Sigmoid colon (tissue), 7 donors: ENCODE results near the gene TMEM45B. TPM values are rescaled to one million over a fixed set of nuclear protein-coding genes. Genes with fewer than 3 reads are reported as not detected.
"Not testable (repeated sequence)": the region's sequence is repeated elsewhere in the genome, so short reads cannot be mapped to it uniquely, and the experiment has no call there.

Source experiments
- DNase-seq: peaks from one replicate; pipeline ENCODE4 v3.0.0-alpha.2; 2019
- H3K27ac ChIP-seq, 4 donors: fragments of 200-600 bp; sonication (generic); one replicate each; pipeline ENCODE4 v1.5.1; 2016 to 2019; ENCODE audit warnings: mild to moderate bottlenecking in 1 of 4
- H3K27me3 ChIP-seq, 3 donors: fragments of 200-600 bp; sonication (generic); one replicate each; pipeline ENCODE4 v1.5.1; 2019; ENCODE audit warnings: mild to moderate bottlenecking in 1 of 3
- H3K36me3 ChIP-seq, 4 donors: fragments of 200-600 bp; sonication (generic); one replicate each; pipeline ENCODE4 v1.5.1; 2016 to 2019
- H3K4me1 ChIP-seq, 4 donors: fragments of 200-600 bp; sonication (generic); one replicate each; pipeline ENCODE4 v1.5.1; 2017 to 2019
- H3K4me3 ChIP-seq, 4 donors: fragments of 200-600 bp; sonication (generic); one replicate each; pipeline ENCODE4 v1.5.1; 2017 to 2019; ENCODE audit warnings: mild to moderate bottlenecking in 2 of 4, moderate library complexity in 1 of 4
- H3K9me3 ChIP-seq, 4 donors: fragments of 200-600 bp in 3 of 4; sonication (generic) in 3 of 4; one replicate each; pipeline versions ENCODE4 v1.5.1 to v1.6.1; 2013 to 2019
- CTCF ChIP-seq, 4 experiments: fragments of 450-650 bp in 3 of 4; fragments of 200-600 bp in 1 of 4; IDR thresholded peaks; one replicate each; pipeline ENCODE4 v1.5.1; 2016 to 2019; ENCODE audit warnings: antibody characterized with exemption in 4 of 4, mild to moderate bottlenecking in 3 of 4, moderate library complexity in 2 of 4
- EP300 ChIP-seq, 4 donors: sonication (generic); formaldehyde crosslinking; IDR thresholded peaks; one replicate each; pipeline ENCODE4 v1.6.1; 2017; ENCODE audit warnings: antibody characterized with exemption in 4 of 4
- POLR2A ChIP-seq, 2 donors: fragments of 450-650 bp; IDR thresholded peaks; one replicate each; pipeline ENCODE4 v1.6.1; 2016; ENCODE audit warnings: antibody characterized with exemption in 2 of 2, mild to moderate bottlenecking in 2 of 2, moderate library complexity in 2 of 2
- POLR2AphosphoS5 ChIP-seq, 4 donors: sonication (generic); formaldehyde crosslinking; IDR thresholded peaks; one replicate each; pipeline ENCODE4 v1.6.1; 2017; ENCODE audit warnings: antibody characterized with exemption in 4 of 4
- WGBS, 2 donors: extraction: QIAGEN DNeasy Blood & Tissue Kit; methylation state at CpG; one replicate each; pipeline ENCODE4 v1.1.7; 2013; 5-methylcytosine and 5-hydroxymethylcytosine counted together
- intact Hi-C: fragments of 100-400 bp; cut with DNase I; formaldehyde crosslinking; loops from one replicate; pipeline ENCODE4 v1.15.1; 2023
- polyA plus RNA-seq, 3 donors: library from polyadenylated mRNA; stranded (reverse); fragments of 200-250 nt; gene quantifications; one replicate each; pipeline ENCODE4 v1.2.3, GENCODE V29; 2013
- total RNA-seq, 4 donors: library from RNA; depleted of rRNA; stranded (reverse); fragments of >200 nt; gene quantifications; one replicate each; pipeline ENCODE4 v1.1.0, GENCODE V29; 2016
- donor health status: healthy with polysubstance abuse.
- donor health status: Bipolar disorder and iron deficiency.
- donor health status: healthy.

The TMEM45B gene
- total and polyA plus RNA-seq, 7 donors, result 0.55 to 150 (median 16.0) TPM; not detected in 1

- WGBS, 2 donors, result 92% methylated on average over 8 of the region's 8 CpGs
- Histone ChIP-seq H3K27me3 (no peaks in the 10 kb centered on the region), H3K4me1 (peaks cover 0 to 4% (median 2%) of the 10 kb centered on the region in 4 donors), H3K4me3 (no peak overlapping the region), H3K9me3 (no peaks in the 10 kb centered on the region), H3K36me3 (peaks cover 0 to 16% (median 2%) of the 10 kb centered on the region in 4 donors), H3K27ac (no peak overlapping the region)
- intact Hi-C loops, result no loop called here
- no peak for DNase-seq
- TF ChIP-seq EP300 (IDR thresholded peaks at IDR 0.05), result no peak
- no peak for TF ChIP-seq CTCF (IDR thresholded peaks at IDR 0.05)
- no peak for TF ChIP-seq POLR2AphosphoS5 (IDR thresholded peaks at IDR 0.05)
- TF ChIP-seq POLR2A (IDR thresholded peaks at IDR 0.05), result no peak
Observed at GRCh38 chr11:129856036-129856435, 40.4 kb downstream of the TMEM45B start.

- H3K36me3 ChIP-seq, result peaks cover 10 to 58% (median 26%) of the 10 kb centered on the region in 4 donors
- no peak overlapping the region for H3K4me3 ChIP-seq
- peak in 1 of 4 donors; percentile 25 for TF ChIP-seq POLR2AphosphoS5 (IDR thresholded peaks at IDR 0.05)
- TF ChIP-seq POLR2A (IDR thresholded peaks at IDR 0.05), result no peak
- TF ChIP-seq EP300 (IDR thresholded peaks at IDR 0.05), result no peak
- no peak for DNase-seq
- no peaks in the 10 kb centered on the region for H3K9me3 ChIP-seq
- no peaks in the 10 kb centered on the region for H3K27me3 ChIP-seq
- WGBS, 2 donors, result 55 to 70% methylated on average over 16 of the region's 16 CpGs
- H3K27ac ChIP-seq, result peak overlapping the region; percentile 40 to 70 (median 54)
- intact Hi-C loops, result no loop called here
- H3K4me1 ChIP-seq, result peaks cover 0 to 14% (median 10%) of the 10 kb centered on the region in 4 donors
Observed at GRCh38 chr11:129861702-129862522, 46.3 kb downstream of the TMEM45B start.

GRCh38 chr11:129864811-129865210 lies 49.2 kb downstream of the TMEM45B start:
- 98% methylated on average over 5 of the region's 5 CpGs for WGBS, 2 donors
- TF ChIP-seq POLR2AphosphoS5 (IDR thresholded peaks at IDR 0.05) (no peak), CTCF (IDR thresholded peaks at IDR 0.05) (no peak), EP300 (IDR thresholded peaks at IDR 0.05) (no peak), POLR2A (IDR thresholded peaks at IDR 0.05) (no peak)
- DNase-seq, result no peak
- Histone ChIP-seq H3K4me1 (peaks cover 0 to 14% (median 10%) of the 10 kb centered on the region in 4 donors), H3K9me3 (no peaks in the 10 kb centered on the region), H3K4me3 (no peak overlapping the region), H3K27me3 (no peaks in the 10 kb centered on the region), H3K36me3 (peaks cover 10 to 77% (median 42%) of the 10 kb centered on the region in 4 donors), H3K27ac (no peak overlapping the region)
- intact Hi-C loops, result no loop called here

- Histone ChIP-seq H3K36me3 (peaks cover 13 to 77% (median 48%) of the 10 kb centered on the region in 4 donors), H3K4me1 (peaks cover 0 to 14% (median 10%) of the 10 kb centered on the region in 4 donors), H3K4me3 (no peak overlapping the region), H3K27ac (no peak overlapping the region), H3K9me3 (no peaks in the 10 kb centered on the region), H3K27me3 (no peaks in the 10 kb centered on the region)
- DNase-seq, result no peak
- TF ChIP-seq CTCF (IDR thresholded peaks at IDR 0.05), result no peak
- TF ChIP-seq POLR2A (IDR thresholded peaks at IDR 0.05), result no peak
- TF ChIP-seq EP300 (IDR thresholded peaks at IDR 0.05), result no peak
- TF ChIP-seq POLR2AphosphoS5 (IDR thresholded peaks at IDR 0.05), result no peak
- 62 to 80% methylated on average over 4 of the region's 4 CpGs for WGBS, 2 donors
- intact Hi-C loops, result no loop called here
Observed at GRCh38 chr11:129865701-129866100, 50.1 kb downstream of the TMEM45B start.

- peaks cover 18 to 83% (median 51%) of the 10 kb centered on the region in 4 donors for H3K36me3 ChIP-seq
Observed at GRCh38 chr11:129866311-129866710, 50.7 kb downstream of the TMEM45B start.

GRCh38 chr11:129868626-129869025 lies 53.0 kb downstream of the TMEM45B start:
- WGBS, 2 donors, result 85 to 88% methylated on average over 16 of the region's 16 CpGs
- DNase-seq, intact Hi-C loops, H3K4me1 ChIP-seq, H3K27me3 ChIP-seq, H3K4me3 ChIP-seq, H3K27ac ChIP-seq, H3K9me3 ChIP-seq: not testable (repeated sequence)
- H3K36me3 ChIP-seq, result peaks cover 33 to 98% (median 63%) of the 10 kb centered on the region in 4 donors

More at GRCh38 chr11:129866311-129866710, 50.7 kb downstream of the TMEM45B start:
- no peaks in the 10 kb centered on the region for H3K9me3 ChIP-seq
- intact Hi-C loops, result no loop called here
- DNase-seq, result no peak
- H3K4me1 ChIP-seq, result peaks cover 0 to 12% (median 10%) of the 10 kb centered on the region in 4 donors
- H3K4me3 ChIP-seq, result no peak overlapping the region
- WGBS, 2 donors, result 40 to 73% methylated on average over 3 of the region's 3 CpGs
- TF ChIP-seq CTCF (IDR thresholded peaks at IDR 0.05), result no peak
- TF ChIP-seq POLR2A (IDR thresholded peaks at IDR 0.05), result no peak
- TF ChIP-seq EP300 (IDR thresholded peaks at IDR 0.05), result no peak
- TF ChIP-seq POLR2AphosphoS5 (IDR thresholded peaks at IDR 0.05), result no peak
- no peaks in the 10 kb centered on the region for H3K27me3 ChIP-seq
- H3K27ac ChIP-seq, result no peak overlapping the region
